NCI-H446 (cell line): ENCODE results near the gene HINT2.

Experiments used
- DNase-seq, 2 experiments: peaks; one replicate each; lab custom pipeline; 2025; lab: John Stamatoyannopoulos, UW

Gene HINT2

DNA sequence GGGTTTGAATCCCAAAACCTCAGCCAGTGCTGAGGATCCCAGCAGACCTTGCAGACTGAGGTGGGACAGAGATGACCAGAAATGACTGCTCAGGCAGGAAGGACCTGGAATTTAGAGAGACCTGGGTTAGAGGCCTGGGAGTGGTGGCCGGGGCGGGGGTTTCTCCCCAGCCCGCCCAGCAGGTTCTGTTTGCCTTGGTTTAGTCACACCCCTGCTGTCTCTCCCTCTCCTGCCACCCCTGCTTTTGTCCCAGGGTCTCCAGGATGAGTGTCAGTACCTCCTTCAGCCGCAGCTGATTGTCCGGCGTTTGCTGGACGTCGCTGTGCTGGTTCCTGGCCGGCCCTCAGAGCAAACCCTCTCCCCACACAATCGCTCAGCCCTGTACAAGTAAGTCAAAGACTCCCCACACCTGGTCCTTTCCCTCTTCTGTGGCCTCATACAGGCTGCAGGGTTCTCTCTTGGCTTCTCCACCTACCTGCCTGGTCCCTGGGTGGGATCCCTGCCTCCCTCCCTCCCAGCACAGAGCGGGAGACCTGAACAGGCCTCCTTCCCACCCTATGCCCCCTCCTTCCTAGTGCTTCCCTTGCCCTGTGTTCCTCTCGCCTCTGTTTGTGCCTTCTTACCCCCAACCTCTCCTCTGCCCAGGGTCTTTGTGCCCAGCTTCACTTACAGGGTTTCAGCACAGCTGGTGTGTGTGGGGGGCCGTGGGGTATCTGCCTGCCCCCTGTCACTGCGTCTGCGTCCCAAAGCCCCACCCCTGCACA lies 26.2 kb upstream of the HINT2 start:
- DNase-seq: no peak

DNA sequence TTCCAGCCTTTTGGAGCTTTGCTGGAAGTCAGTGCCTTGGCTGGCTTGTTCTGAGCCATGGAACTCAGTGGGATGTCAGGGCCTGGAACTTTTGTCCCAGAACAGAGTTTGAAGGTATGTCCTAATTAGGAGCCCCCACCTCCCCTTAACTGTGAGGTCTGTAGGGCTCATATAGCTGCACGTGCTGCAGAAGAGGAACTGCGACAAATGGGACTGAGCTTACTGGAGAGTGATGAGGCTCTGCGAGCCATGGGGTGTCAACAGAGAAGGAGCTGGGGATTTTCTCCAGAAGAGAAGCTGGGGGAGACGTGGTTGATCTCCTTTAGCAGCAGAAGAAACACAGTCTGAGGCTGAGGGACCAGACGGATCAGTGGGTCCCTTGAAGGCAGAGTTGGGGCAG lies 25.1 kb upstream of the HINT2 start:
- DNase-seq: no peak

DNA sequence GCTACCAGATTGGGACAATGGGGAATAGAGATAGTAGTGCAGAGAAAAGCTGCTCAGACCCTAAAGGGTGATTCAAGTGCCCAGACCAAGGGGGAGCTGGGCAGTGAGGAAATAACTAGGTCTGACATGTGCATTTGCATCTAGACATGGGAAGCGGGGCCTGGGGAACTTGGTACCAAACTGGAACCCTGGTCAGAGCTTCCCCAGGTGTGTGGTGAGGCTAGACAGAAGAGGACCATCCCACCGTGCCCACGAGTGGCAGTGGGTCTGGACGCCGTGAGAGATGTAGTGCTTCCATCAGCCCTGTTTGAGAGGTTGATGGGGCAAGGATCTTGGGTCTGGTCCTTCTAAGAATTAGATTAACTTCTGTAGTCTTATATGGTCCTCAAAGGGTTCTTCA lies 21.8 kb upstream of the HINT2 start:
- no peak for DNase-seq

DNA sequence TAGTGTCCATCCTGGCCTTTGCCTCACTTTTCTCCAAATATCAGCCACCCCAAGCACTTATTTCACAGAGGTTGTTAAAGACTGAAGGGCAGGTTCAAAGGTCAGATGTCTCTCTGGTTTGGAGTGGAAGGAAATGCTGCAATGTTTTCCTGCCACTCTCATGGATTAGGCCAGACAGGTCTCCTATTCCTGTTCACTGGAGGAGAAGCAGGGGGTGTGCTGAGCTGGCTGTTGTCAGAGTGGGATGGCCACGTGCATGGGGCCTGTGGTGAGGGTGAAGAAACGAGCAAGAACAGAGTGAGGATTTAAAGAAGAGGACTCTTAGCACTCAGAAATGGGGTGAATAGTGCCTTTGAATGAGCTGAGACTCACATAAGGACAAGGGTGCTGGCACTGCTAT lies 20.9 kb upstream of the HINT2 start:
- DNase-seq: no peak

DNA sequence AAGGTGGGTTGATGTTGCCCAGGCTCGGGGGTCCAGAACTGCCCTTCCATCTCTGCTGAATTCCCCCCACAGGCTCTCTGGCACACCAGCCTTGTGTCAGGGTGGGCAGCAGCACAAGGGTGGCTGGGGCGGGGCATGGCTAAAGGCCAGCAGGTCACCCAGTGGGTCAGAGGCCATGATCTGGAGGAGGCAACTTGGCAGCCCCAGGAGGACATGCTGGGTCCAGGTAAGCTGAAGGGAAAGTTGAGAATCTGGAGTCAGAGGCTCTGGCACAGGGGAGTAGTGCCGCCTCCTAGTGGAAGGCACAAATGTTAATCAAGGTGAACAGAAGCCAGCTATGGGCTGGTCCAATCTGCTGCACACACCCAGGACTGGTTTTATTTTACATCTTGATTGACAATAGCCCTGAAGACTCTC lies 20.4 kb upstream of the HINT2 start:
- no peak for DNase-seq

DNA sequence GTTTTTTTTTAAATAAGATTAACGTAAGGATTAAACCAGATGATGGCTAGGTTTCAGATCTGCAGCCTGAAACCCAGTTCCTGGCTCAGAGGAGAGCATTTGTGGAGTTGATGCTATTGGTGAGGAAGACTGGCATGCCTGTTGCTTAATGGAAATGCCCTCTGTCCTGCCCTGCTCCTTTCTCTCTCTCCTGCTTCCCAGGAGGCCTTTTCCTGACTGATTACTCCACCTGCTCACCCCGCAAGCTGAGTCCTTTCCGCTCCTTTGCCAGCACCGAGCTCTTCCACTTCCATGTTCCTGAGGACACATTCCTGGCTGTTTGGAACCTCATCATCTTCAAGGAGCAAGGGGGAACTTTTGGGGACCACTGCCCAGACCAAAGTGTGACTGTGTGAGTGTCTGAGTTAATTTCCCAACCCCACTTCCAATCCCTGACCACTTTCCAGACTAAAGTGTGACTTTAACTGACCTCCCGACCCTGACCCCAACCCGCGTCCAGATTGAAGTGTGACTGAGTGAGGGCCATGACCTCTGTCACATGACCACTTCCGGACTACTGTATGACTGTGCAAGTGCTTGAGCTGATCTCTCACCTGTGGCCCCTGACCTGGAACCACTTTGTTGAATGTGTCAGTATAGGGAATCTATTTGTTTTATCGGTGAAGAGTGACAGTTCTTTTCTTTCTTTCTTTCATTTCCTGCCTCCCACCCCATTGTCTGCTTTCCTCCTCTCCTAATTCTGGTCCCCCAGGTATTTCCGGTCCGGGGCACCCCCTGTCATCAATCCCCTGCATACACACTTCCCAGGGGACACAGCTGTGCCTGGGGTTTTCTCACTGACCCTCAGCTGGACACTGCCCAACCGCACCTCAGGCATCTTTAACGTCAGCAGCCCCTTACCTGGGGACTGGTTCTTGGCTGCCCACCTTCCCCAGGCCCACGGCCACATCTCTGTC lies 19.7 kb upstream of the HINT2 start:
- no peak for DNase-seq

- DNase-seq: no peak
Measured at GRCh38 chr9:35832814-35833213, 18.0 kb upstream of the HINT2 start.

DNA sequence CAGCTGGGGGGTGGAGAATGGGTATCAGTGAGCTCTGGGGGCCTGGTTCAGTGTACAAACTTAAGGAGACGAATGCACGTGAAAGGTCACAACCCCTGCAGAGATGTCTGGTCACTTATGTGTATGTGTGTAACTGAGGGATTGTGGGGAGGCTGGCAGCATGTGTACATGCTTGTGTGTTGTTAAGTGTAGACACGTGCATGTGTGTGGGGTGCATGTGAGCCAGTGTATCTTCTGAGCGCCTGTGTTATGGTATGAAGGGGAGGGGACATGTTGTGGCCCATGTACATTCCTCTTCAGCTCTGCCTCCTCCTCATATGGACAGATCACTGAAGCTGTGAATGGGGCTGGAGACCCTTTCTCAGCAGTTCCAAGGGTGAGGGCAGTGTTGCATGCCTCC lies 16.2 kb upstream of the HINT2 start:
- DNase-seq: no peak

GRCh38 chr9:35829764-35830096 lies 14.9 kb upstream of the HINT2 start:
- DNase-seq: no peak

DNA sequence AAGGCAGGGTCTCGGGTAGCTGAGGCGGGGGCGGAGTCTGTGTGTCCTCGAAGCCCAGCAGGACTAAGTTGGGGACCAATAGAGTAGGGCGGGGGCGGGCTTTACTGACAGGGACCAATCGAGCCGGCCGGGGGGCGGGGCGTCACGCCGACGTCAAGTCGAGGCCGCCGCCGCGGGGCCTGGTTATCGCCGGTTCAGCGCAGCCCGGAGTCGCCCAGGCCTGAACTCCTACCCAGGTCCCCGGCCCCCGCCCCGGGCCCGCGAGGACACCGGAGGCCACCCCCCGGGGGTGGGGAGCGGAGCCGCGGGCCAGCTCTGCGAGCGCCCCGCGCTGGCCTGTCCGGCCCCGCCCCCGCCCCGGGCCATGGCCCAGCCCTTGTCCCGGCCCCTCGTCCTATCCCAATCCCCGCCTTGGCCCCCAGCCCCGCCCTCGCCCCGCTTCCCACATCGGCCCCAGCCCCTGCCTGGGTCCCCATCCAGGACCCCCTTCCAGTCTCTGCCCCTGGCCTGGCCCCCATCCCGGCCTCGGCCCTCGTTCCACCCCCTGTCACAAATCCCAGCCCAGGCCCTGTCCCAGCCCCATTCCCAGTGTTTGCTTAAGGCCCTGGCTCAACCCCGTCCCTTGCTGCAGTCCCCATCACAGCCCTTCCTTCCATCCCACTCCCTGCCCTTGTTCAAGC lies 14.4 kb upstream of the HINT2 start, which contains the start of gene TMEM8B:
TSS of gene TMEM8B (plus strand) at position 145 of the 680 bp plus-strand sequence. CDS start at position 365, 220 bp downstream.
- DNase-seq: peak; percentile 90 to 93

- peak in 1 of 2 experiments; percentile 38 for DNase-seq
Measured at GRCh38 chr9:35828716-35829083, 13.9 kb upstream of the HINT2 start, which contains the start of gene FAM221B. FAM221B (minus strand) TSS chr9:35828732; CDS start chr9:35826161, 2,571 bp downstream.

DNA sequence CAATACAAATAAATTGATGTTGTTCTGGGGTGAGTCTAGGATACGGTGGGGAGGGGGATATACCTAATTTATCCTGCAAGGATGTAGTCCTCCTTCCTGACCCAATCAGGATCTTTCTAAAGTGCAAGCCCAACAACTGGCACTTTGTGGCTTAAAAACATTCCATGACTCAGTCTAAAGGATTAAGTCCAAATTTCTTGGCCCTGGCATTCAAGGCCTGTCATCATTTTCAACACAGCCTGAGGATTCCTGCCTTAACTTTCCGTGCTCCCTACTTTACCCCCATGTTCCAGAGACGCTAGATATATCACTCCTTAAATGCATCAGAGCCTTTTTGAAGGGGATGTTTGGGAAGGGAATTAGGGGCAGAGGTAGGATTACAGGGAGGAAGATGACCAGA lies 12.6 kb upstream of the HINT2 start:
- no peak for DNase-seq

- peak; percentile 36 to 77 for DNase-seq
Measured at GRCh38 chr9:35826071-35826701, 11.3 kb upstream of the HINT2 start.

DNA sequence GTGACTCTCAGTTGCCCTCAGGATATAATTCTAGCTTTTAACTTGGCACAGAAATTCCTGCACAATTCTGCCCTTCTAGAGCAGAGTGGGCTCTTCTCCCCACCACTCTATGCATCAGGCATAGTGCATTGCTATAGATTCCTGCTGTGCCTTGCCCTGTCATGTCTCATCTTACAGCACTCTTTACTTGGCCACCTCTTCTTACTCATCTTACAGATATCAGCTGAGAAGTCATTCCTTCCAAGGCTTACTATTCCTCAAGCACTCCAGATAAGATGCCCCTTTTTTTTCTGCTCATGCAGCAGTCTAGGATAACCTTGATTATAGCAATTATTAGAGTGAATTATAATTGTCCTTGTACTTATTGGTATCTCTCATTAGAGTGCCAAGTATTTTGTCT lies 8.1 kb upstream of the HINT2 start:
- DNase-seq: no peak

GRCh38 chr9:35820076-35820475 lies 5.2 kb upstream of the HINT2 start:
- DNase-seq: no peak

DNA sequence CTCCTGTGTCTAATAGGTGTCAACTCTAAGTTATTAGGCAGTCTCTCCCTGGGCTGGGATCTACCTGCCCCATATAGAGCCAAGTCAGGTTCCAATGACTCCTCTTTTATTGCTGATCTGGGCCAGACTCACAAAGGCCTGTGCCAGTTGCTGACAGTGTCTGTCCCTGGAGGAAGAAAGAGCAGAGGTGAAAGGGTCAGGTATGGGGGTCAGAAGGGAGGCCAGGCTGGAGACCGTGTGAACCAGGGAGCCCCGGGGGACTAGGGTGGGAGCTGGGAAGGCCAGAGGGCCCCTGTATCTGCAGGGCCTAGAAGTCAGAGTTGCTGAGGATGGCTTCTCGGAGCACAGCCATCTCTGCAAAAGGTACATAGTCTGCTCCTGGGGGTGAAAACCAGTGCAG lies 3.5 kb upstream of the HINT2 start:
- DNase-seq: no peak

GRCh38 chr9:35816708-35817107 lies 1.9 kb upstream of the HINT2 start:
- peak; percentile 15 to 58 for DNase-seq

DNA sequence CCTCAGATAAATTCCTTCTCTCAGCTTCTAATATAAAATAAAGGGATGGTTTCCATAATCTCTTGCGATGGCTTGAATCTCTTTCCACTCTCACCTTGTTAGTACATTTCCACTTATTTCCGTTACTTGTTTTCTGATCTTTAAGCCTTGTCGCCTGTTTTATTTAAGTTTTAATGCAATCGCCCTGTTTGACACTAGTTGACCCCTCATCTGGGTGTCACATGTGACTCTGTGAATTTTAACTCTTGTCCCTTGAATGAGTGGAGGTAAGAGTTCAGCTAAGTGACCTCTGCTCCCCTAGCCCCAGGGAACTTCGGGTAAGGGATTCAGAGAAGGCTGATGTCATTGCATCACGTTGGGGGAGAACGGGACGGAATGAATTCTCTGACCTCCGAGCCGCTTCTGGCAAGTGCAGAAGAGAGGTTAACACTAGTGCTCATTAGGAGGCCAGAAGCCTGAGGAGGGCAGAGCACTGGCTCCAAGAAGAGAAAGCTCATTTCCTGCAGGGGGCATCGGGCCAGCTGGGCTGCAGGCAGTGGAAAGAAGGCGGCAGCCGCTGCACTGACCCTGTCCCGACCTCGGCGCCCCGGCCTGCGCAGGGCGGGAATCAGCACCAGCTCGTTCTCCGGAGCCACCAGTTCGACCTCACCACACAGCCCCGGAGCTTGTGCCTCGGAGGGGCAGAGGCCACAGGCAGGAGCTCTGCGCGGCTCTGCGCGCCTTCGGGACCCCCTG lies 569 bp downstream of the HINT2 start:
- peak in 1 of 2 experiments; percentile 17 for DNase-seq

DNA sequence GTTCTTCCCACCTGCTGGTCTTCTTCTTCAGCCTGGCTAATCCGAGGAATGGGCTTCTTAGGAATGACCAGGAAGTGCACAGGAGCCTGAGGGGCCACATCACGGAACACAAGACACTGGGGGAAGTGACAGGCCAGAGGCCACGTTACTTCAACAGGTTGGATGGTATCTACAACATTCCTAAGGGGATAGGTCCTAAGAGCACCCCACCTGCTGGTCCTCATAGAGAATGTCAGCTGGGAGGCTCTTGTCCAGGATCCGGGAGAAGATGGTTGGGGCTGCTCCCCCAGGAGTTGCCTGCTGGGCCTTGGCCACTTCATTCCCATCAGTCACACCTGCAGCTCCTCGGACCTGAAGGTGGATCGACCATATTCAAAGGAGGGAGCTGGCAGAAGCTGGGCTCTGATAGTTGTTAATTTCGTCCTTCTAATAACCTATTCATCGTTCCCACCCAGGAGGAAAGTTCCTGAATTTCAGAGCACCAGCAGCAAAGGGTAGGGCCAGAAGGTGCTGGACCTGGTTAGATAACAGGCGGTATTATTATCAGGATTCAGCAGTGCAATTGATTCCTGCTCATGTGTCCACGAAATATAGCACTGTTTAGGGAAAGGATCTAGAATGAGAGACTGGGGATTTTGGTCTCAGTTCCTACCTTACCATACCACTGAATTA lies 1.3 kb downstream of the HINT2 start:
- DNase-seq: peak in 1 of 2 experiments; percentile 22

- DNase-seq: peak; percentile 91 to 94
Measured at GRCh38 chr9:35812025-35812602, 2.7 kb downstream of the HINT2 start, which contains the start of gene SPAG8. SPAG8 (minus strand) TSS chr9:35812262; CDS start chr9:35812147, 115 bp downstream.
